ENCODE data around the gene AMN1. TPM values are rescaled to one million over a fixed set of nuclear protein-coding genes. Genes with fewer than 3 reads are reported as not detected.
"Not testable (repeated sequence)": the region's sequence is repeated elsewhere in the genome, so short reads cannot be mapped to it uniquely, and the experiment has no call there.

AMN1 gene
- total and polyA plus RNA-seq, 8 donors = 3.5 to 8.4 (median 4.9) TPM

GRCh38 chr12:31724557-31724956 lies 4.3 kb downstream of the AMN1 start:
- no peaks in the 10 kb centered on the region for H3K9me3 ChIP-seq
- intact Hi-C loops (cut with DNase I) = no loop called here
- no peaks in the 10 kb centered on the region for H3K27me3 ChIP-seq
- no peaks in the 10 kb centered on the region for H3K36me3 ChIP-seq
- 91 to 92% methylated on average over 2 of the region's 2 CpGs for WGBS, 2 donors
- peaks cover 1 to 7% (median 4%) of the 10 kb centered on the region in 3 donors for H3K4me1 ChIP-seq
- no peak overlapping the region for H3K27ac ChIP-seq
- no peak for FAIRE-seq
- ATAC-seq = no peak
- TF ChIP-seq CTCF (IDR thresholded peaks at IDR 0.05) = no peak
- no peak overlapping the region for H3K4me3 ChIP-seq
- no peak for DNase-seq

GRCh38 chr12:31722580-31722979 lies 6.2 kb downstream of the AMN1 start:
- Histone ChIP-seq H3K27me3 (no peaks in the 10 kb centered on the region), H3K27ac (no peak overlapping the region), H3K4me1 (peaks cover 0 to 4% (median under 1%) of the 10 kb centered on the region in 3 donors), H3K36me3 (no peaks in the 10 kb centered on the region), H3K4me3 (no peak overlapping the region), H3K9me3 (no peaks in the 10 kb centered on the region)
- no peak for TF ChIP-seq CTCF (IDR thresholded peaks at IDR 0.05)
- WGBS, 2 donors = 93 to 97% methylated on average over 2 of the region's 2 CpGs
- DNase-seq = no peak
- intact Hi-C loops (cut with DNase I) = no loop called here
- no peak for ATAC-seq
- FAIRE-seq = no peak

- H3K27me3 ChIP-seq; ATAC-seq; DNase-seq; H3K4me3 ChIP-seq; H3K9me3 ChIP-seq; H3K36me3 ChIP-seq; H3K4me1 ChIP-seq; FAIRE-seq; H3K27ac ChIP-seq; intact Hi-C loops (cut with DNase I): not testable (repeated sequence)
- WGBS, 2 donors = 96 to 99% methylated on average over 15 of the region's 15 CpGs
Observed at GRCh38 chr12:31718542-31719198, 10.2 kb downstream of the AMN1 start.

GRCh38 chr12:31716998-31717397 lies 11.8 kb downstream of the AMN1 start:
- H3K9me3 ChIP-seq; H3K27me3 ChIP-seq; DNase-seq; H3K4me3 ChIP-seq; intact Hi-C loops (cut with DNase I); H3K27ac ChIP-seq; H3K36me3 ChIP-seq; ATAC-seq; FAIRE-seq; H3K4me1 ChIP-seq: not testable (repeated sequence)
- 96% methylated on average over 4 of the region's 4 CpGs for WGBS, 2 donors

- DNase-seq (no peak), FAIRE-seq (no peak), ATAC-seq (peak in 3 of 4 donors; percentile 66 to 83 (median 74))
- no peaks in the 10 kb centered on the region for H3K4me1 ChIP-seq
- no peaks in the 10 kb centered on the region for H3K9me3 ChIP-seq
- 58 to 60% methylated on average over 5 of the region's 5 CpGs for WGBS, 2 donors
- peak overlapping the region in 3 of 4 donors; percentile 3 to 48 (median 35) for H3K27ac ChIP-seq
- no peak for TF ChIP-seq CTCF (IDR thresholded peaks at IDR 0.05)
- H3K27me3 ChIP-seq = no peaks in the 10 kb centered on the region
- H3K36me3 ChIP-seq = no peaks in the 10 kb centered on the region
- no peak overlapping the region for H3K4me3 ChIP-seq
- intact Hi-C loops (cut with DNase I) = no loop called here
Observed at GRCh38 chr12:31715283-31715825, 13.5 kb downstream of the AMN1 start.

Measured in pancreas (tissue), 10 donors.